ENCODE results near the gene PRDM7.

Gene PRDM7

DNA sequence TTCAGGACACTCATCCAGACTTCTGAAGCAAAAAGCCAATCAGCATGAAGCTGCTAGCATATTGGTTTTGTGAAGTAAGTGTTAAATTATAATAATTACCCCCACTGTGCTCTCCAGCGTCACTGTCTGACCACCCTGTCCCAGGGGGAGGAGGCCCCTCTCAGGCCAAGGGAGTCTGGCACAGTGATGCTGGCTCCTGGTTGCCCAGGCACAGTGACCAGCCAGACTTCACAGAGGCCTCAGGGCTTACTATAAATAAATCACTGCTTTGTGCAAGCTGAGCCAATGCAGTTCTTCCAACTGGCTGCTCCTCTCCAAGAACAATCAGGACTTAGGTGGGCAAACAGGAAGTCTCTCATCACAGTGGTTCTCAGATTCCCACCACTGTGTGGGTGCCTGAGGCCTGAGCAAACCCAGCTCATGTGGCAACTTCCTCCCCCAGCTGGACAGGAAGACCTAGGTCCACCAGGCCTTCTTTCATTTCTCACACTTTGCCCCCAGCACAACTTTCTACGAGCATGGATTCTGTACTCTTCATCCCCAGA lies 56.2 kb downstream of the PRDM7 start:
- POLR2A ChIA-PET, result interaction anchor here (0.8 to 1.7 kb wide), 6 partner anchors 48 to 148 kb away, joined by 3 to 8 read pairs (median 3); partner anchors contain the start of genes MC1R and TCF25
- TF ChIP-seq CTBP1 (IDR thresholded peaks at IDR 0.05; ENCODE audit: borderline replicate concordance), result no peak
- no peak for TF ChIP-seq ARNT (IDR thresholded peaks at IDR 0.05)
- TF ChIP-seq TARDBP (IDR thresholded peaks at IDR 0.05), result no peak
- TF ChIP-seq ELF4 (IDR thresholded peaks at IDR 0.05), result no peak
- no peak for TF ChIP-seq NFRKB (IDR thresholded peaks at IDR 0.05)
- TF ChIP-seq FOXA1 (IDR thresholded peaks at IDR 0.05), result no peak
- no peak for DNase-seq (ENCODE audit: extremely low spot score)
- CTCF ChIA-PET, result interaction anchor here (0.5 to 1.0 kb wide), 3 partner anchors 57 to 147 kb away, joined by 3 to 8 read pairs (median 3); no protein-coding TSS in a partner anchor

DNA sequence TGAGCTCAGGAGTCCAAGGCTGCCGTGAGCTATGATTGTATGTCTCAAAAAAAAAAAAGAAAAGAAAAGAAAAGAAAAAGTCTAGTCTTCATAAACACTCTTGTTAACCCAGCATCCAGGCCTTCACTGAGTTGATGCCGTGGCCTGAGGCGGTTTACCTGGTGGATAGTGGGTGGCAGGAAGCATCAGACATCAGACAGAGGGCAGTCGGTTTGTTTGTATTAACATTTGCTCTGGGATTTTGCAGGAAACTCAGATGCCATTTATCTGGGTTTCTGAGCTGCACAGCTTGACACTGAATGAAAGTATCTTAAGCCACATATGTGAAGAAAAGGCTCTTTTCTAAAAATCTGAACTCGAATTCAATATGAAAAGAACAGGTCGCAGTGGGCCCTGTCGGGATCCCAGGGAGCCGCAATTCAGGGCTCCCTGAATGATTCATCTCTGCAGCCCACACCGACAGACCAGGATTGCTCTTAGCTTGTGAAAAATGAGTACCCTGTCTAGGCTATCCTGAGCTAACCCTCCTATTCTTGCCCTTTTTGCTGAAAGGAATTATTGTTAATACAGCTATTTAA lies 56.8 kb downstream of the PRDM7 start:
- ChIA-PET CTCF (interaction anchor here (0.5 to 1.0 kb wide), 3 partner anchors 58 to 146 kb away, joined by 3 to 8 read pairs (median 3); no protein-coding TSS in a partner anchor), POLR2A (interaction anchor here (0.8 to 1.7 kb wide), 8 partner anchors 31 to 147 kb away, joined by 3 to 8 read pairs (median 3); partner anchors contain the start of genes MC1R and TCF25)
- DNase-seq (ENCODE audit: extremely low spot score), result no peak
- TF ChIP-seq NFRKB (IDR thresholded peaks at IDR 0.05), result no peak
- no peak for TF ChIP-seq SUZ12 (IDR thresholded peaks at IDR 0.05)
- TF ChIP-seq ARNT (IDR thresholded peaks at IDR 0.05), result no peak
- TF ChIP-seq HDGF (IDR thresholded peaks at IDR 0.05; ENCODE audit: borderline replicate concordance), result no peak
- no peak for TF ChIP-seq LEF1 (IDR thresholded peaks at IDR 0.05; ENCODE audit: borderline replicate concordance)
- no peak for TF ChIP-seq FOXA1 (IDR thresholded peaks at IDR 0.05)
- no peak for TF ChIP-seq ZNF384 (IDR thresholded peaks at IDR 0.05)

DNA sequence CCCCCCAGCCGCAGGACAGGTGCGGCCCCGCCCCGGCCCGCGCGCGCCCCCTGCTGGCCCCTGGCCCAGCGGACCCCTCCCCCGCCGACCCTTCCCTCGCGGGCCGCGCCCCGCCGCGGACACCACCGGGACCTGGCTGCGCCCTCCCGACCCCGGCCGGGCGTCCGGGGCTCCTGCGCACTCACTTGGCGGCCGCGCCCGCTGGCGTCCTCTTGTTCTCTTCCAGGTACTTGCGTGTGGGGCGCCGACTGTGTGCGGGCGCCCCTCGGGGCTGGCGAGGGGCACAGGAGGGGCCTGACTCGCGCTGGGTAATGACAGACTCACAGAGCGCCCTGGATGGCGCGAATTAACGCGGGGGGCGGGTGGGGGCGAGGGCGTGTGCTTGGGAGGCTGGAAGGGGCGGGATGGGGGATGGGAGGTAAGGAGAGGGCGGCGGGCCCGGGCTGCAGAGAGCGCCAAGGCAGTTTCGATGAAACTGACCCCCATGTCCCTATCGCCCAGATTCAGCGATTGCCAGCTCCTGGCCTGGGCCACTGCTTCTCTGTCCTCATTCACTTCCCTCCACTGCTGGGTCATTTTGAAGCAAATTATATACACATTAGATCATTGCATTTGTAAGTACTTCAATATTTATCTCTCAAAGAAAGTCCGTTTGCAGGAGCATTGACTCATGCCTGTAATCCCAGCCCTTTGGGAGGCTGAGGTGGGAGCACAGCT lies 57.4 kb downstream of the PRDM7 start:
- CTCF ChIA-PET, result no interaction called here
- TF ChIP-seq BHLHE40 (IDR thresholded peaks at IDR 0.05; ENCODE audit: borderline replicate concordance), result no peak
- TF ChIP-seq NFRKB (IDR thresholded peaks at IDR 0.05), result no peak
- TF ChIP-seq CTBP1 (IDR thresholded peaks at IDR 0.05; ENCODE audit: borderline replicate concordance), result no peak
- TF ChIP-seq FOXK2 (IDR thresholded peaks at IDR 0.05), result no peak
- no peak for TF ChIP-seq TARDBP (IDR thresholded peaks at IDR 0.05)
- TF ChIP-seq SP1 (IDR thresholded peaks at IDR 0.05), result no peak
- no peak for TF ChIP-seq FOXM1 (IDR thresholded peaks at IDR 0.05; ENCODE audit: borderline replicate concordance)
- TF ChIP-seq FOXA1 (IDR thresholded peaks at IDR 0.05), result no peak
- no peak for TF ChIP-seq LEF1 (IDR thresholded peaks at IDR 0.05; ENCODE audit: borderline replicate concordance)
- TF ChIP-seq, protein P1, sequence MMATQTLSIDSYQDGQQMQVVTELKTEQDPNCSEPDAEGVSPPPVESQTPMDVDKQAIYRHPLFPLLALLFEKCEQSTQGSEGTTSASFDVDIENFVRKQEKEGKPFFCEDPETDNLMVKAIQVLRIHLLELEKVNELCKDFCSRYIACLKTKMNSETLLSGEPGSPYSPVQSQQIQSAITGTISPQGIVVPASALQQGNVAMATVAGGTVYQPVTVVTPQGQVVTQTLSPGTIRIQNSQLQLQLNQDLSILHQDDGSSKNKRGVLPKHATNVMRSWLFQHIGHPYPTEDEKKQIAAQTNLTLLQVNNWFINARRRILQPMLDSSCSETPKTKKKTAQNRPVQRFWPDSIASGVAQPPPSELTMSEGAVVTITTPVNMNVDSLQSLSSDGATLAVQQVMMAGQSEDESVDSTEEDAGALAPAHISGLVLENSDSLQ (IDR thresholded peaks at IDR 0.05), result no peak
- TF ChIP-seq ZNF384 (IDR thresholded peaks at IDR 0.05), result no peak
- no peak for TF ChIP-seq SUZ12 (IDR thresholded peaks at IDR 0.05)
- TF ChIP-seq ELF4 (IDR thresholded peaks at IDR 0.05), result no peak
- no peak for TF ChIP-seq HDGF (IDR thresholded peaks at IDR 0.05; ENCODE audit: borderline replicate concordance)
- no peak for TF ChIP-seq L3MBTL2 (conservative IDR thresholded peaks at IDR 0.05)
- no peak for TF ChIP-seq ARNT (IDR thresholded peaks at IDR 0.05)
- POLR2A ChIA-PET, result interaction anchor here (0.8 to 1.7 kb wide), 6 partner anchors 27 to 97 kb away, joined by 3 to 8 read pairs (median 3); no protein-coding TSS in a partner anchor
- peak; percentile 79 for DNase-seq (ENCODE audit: extremely low spot score)

DNA sequence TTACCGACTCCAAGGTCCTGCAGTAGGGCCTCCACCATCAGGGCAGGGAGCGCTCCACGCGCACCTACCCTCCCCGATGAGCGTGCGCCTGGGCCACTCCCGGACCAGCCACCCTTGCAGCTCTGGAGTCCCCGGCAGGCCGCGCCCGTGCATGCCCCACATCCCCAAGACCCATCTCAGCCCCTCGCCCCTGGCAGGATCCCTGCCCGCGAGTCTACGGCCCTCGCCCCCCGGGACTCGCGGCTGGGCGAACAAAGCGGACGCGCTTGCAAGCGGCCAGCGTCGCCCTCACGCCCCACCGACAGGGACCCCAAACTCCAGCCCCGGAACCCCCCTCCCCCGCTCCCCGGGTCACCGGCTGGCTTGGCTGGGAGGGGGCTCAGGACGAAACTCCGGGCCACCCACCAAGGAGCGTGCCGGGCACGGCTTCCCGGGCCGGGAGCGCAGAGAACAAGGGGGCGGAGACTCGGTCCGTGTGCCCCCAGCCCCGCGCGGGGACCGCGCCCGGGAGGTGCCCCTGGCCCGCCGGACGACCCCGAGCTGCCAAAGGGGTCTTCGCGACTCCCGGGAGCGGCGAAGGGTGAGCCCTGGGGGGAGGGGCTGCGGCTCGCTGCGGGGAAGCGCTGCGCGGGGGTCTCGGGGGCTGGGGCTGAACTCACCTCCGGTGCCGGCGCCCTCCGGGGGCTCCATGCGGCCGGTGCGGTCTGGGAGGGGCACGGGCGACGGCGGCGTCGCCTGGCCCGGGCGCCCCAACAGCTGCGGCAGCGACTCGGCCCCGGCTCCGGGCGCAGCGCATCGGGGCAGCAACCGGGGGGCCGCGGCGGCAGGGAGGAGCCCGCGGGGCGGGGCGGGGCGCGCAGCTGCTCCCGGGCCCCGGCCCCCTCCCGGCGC lies 58.2 kb downstream of the PRDM7 start, which contains the start of gene DBNDD1:
Gene DBNDD1 (minus strand): TSS at position 805 of the 891 bp plus-strand sequence. CDS start 115 bp downstream, at position 690.
- ChIA-PET POLR2A (interaction anchor here (0.9 to 1.6 kb wide), 7 partner anchors 10 to 146 kb away, joined by 3 to 8 read pairs (median 3); partner anchors contain the start of gene TCF25), CTCF (no interaction called here)
- no peak for DNase-seq (ENCODE audit: extremely low spot score)
- TF ChIP-seq FOXM1 (IDR thresholded peaks at IDR 0.05; ENCODE audit: borderline replicate concordance) (no peak), L3MBTL2 (conservative IDR thresholded peaks at IDR 0.05) (no peak), ELF4 (IDR thresholded peaks at IDR 0.05) (no peak), ZNF384 (IDR thresholded peaks at IDR 0.05) (no peak)

DNA sequence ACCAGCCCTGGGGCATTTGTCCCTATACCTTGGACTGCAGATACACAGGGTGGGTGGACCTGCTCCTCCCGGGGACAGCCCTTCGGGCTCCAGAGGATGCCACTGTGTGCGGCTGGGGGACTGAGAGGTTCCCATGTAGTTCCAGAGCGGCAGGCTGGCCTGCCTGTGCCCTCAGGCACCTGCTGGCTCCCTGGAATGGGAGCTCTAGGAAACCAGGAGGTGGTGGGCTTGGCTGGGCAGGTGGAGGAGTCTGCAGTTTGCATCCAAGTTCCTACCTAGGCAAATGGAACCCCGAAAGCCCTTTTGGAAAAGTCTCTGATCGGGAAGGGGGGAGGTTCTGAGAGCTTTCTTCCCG lies 58.9 kb downstream of the PRDM7 start:
- ChIA-PET POLR2A (interaction anchor here (0.9 to 1.6 kb wide), 7 partner anchors 9 to 145 kb away, joined by 3 to 8 read pairs (median 3); partner anchors contain the start of gene TCF25), CTCF (no interaction called here)
- TF ChIP-seq L3MBTL2 (conservative IDR thresholded peaks at IDR 0.05) (no peak), ZNF384 (IDR thresholded peaks at IDR 0.05) (no peak)
- TF ChIP-seq, protein P1 (IDR thresholded peaks at IDR 0.05), result no peak
- no peak for DNase-seq (ENCODE audit: extremely low spot score)

DNA sequence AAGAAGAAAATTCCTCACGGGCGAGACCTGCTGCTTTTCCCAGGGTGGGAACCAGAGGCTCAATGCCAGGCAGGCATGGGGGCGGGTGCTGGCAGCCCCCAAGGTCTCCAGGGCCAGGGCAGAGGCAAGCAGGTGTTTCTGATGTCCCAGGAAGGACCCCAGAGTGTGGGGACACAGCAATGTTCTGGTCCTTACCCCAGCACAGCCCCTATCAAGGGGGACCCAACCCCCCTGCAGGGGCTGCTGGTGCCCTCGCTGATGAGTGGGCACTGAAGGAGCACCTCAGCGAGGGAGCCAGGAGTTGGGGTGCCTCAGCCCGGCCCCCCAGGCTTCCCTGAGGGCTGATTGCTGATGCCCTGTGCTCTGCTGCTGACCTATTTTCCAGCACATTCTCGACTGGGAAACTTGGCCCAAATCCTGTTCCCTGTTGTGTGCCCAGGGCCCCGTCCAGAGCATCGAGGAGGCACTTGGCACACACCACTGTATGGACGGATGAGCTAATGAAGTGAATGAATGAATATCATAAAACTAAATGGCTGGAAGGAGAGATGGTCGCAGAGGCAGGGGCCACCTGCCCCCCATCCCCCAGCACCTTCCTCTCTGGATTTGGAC lies 60.7 kb downstream of the PRDM7 start:
- no peak for DNase-seq (ENCODE audit: extremely low spot score)
- CTCF ChIA-PET, result no interaction called here
- TF ChIP-seq SUZ12 (IDR thresholded peaks at IDR 0.05), result no peak
- POLR2A ChIA-PET, result no interaction called here
